Neural progenitor cell (in vitro differentiated cells): Measurements from ENCODE around the gene NELFB. TPM values are rescaled to one million over a fixed set of nuclear protein-coding genes. Genes with fewer than 3 reads are reported as not detected.
A peak's percentile ranks its signal among the peaks of the same experiment; 100 is the strongest.

ENCODE experiments used
- DNase-seq: peaks from one replicate; pipeline ENCODE4 v3.0.0-alpha.2; 2016; ENCODE audit warnings: low spot score
- H2AFZ ChIP-seq: fragments of 200-600 bp; sonication (generic); replicated peaks from 2 replicates; pipeline ENCODE4 v1.6.1; 2016; ENCODE audit warnings: antibody characterized with exemption
- H3F3A ChIP-seq: fragments of 200-600 bp; sonication (generic); 2 replicates; pipeline ENCODE4 v1.6.1; 2016; ENCODE audit warnings: antibody characterized with exemption, low read depth
- H3K27ac ChIP-seq: fragments of 200-600 bp; sonication (generic); 2 replicates; pipeline ENCODE4 v1.5.1; 2016; ENCODE audit warnings: mild to moderate bottlenecking
- H3K27me3 ChIP-seq: fragments of 200-600 bp; sonication (generic); 2 replicates; pipeline ENCODE4 v1.6.1; 2016; ENCODE audit warnings: mild to moderate bottlenecking, moderate library complexity
- H3K36me3 ChIP-seq: fragments of 200-600 bp; sonication (generic); 2 replicates; pipeline ENCODE4 v1.5.1; 2016
- H3K4me1 ChIP-seq: fragments of 200-600 bp; sonication (generic); 2 replicates; pipeline ENCODE4 v1.6.1; 2016; ENCODE audit warnings: mixed run types
- H3K4me2 ChIP-seq: fragments of 200-600 bp; sonication (generic); 2 replicates; pipeline ENCODE4 v1.6.1; 2016
- H3K4me3 ChIP-seq: fragments of 200-600 bp; sonication (generic); 2 replicates; pipeline ENCODE4 v1.5.1; 2016
- H3K79me2 ChIP-seq: fragments of 200-600 bp; sonication (generic); 2 replicates; pipeline ENCODE4 v1.6.1; 2016; ENCODE audit warnings: low read depth
- H3K9ac ChIP-seq: fragments of 200-600 bp; sonication (generic); 2 replicates; pipeline ENCODE4 v1.6.1; 2016
- H3K9me3 ChIP-seq: fragments of 200-600 bp; sonication (generic); 2 replicates; pipeline ENCODE4 v1.5.1; 2016; ENCODE audit warnings: low read depth
- H4K20me1 ChIP-seq: fragments of 200-600 bp; sonication (generic); 2 replicates; pipeline ENCODE4 v1.6.1; 2016; ENCODE audit warnings: low read depth
- H3K27ac Mint-ChIP-seq: 3 replicates; pipeline ENCODE4 v1.8.0; 2021; ENCODE audit warnings: mixed read lengths
- H3K27me3 Mint-ChIP-seq: 2 replicates; pipeline ENCODE4 v1.8.0; 2022; ENCODE audit warnings: low read depth, mild to moderate bottlenecking, inconsistent platforms, moderate library complexity, mixed read lengths; ENCODE audit not compliant: insufficient read depth
- H3K36me3 Mint-ChIP-seq: 3 replicates; pipeline ENCODE4 v1.8.0; 2021; ENCODE audit warnings: mixed read lengths
- H3K4me1 Mint-ChIP-seq: 3 replicates; pipeline ENCODE4 v1.8.0; 2021; ENCODE audit warnings: mixed read lengths
- H3K4me3 Mint-ChIP-seq: 3 replicates; pipeline ENCODE4 v1.8.0; 2021; ENCODE audit warnings: mild to moderate bottlenecking, moderate library complexity, mixed read lengths
- H3K9me3 Mint-ChIP-seq: 3 replicates; pipeline ENCODE4 v1.8.0; 2020; ENCODE audit warnings: mixed read lengths
- EZH2 ChIP-seq: fragments of 200-600 bp; sonication (generic); IDR thresholded peaks from 2 replicates; pipeline ENCODE4 v1.6.1; 2017; ENCODE audit warnings: antibody characterized with exemption, mild to moderate bottlenecking, moderate library complexity
- EZH2phosphoT487 ChIP-seq: fragments of 200-600 bp; sonication (generic); IDR thresholded peaks from 2 replicates; pipeline ENCODE4 v1.6.1; 2017; ENCODE audit warnings: antibody characterized with exemption
- total RNA-seq: library from RNA; depleted of rRNA; stranded (reverse); fragments of >200 nt; gene quantifications from 2 replicates; pipeline ENCODE4 v1.2.3, GENCODE V29; 2015; ENCODE audit warnings: low replicate concordance
- TF ChIP-seq, protein P1 (sequence below): fragments of 200-600 bp; sonication (generic); IDR thresholded peaks from 2 replicates; pipeline ENCODE4 v1.5.1; 2017; ENCODE audit warnings: antibody characterized with exemption, mild to moderate bottlenecking

The NELFB gene
- total RNA-seq, result 35.2 and 76.1 TPM in 2 replicates

DNA sequence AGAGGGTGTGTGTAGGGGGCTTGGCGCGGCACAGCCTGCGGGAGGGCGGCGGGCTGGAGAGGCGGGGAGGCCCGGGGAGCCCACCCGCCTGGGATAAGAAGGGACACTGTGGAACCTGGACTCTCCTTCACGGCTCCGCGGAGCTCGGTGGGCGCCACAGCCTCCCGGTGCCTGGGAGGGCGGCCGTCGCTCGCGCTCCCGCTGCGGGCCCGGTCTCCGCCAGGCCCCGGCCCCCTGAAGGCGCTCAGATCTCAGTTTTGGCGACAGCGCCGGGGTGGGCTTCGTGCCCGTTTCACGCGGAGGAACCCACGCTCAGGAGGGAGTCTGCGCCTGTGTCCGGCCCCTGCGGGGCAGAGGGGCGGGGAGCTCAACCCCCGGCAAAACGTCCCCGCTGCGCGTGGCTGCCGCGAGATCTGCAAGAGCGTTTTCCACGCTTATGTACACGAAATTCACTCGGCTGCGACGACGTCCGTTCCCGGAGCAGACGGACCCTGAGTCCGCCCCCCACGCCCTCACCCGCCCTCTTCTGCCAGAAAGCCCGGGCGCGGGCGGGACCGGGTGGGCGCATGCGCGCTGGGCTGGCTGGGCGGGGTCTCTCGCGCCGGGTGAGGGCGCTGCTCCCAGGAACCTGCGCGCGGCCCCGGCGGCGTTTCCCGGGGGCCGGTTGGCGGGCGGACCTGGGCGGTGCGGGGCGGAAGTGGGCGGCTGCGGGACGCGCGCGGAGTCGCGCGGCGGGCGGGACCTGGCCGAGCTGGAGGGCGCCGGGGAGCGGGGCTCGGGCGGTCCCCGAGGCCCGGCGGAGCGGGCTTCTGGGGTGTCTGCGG, at the start of gene NELFB:
Gene NELFB (plus strand): TSS at position 704 of the 824 bp plus-strand sequence.
- Histone ChIP-seq H2AFZ (peak within 1 kb of the TSS; percentile 83), H4K20me1 (peaks cover 19% of the 10 kb centered on the region), H3K4me3 (peak within 1 kb of the TSS; percentile 99), H3K9ac (peak within 1 kb of the TSS; percentile 94), H3K27me3 (peaks cover 6% of the 10 kb centered on the region), H3K36me3 (no peaks in the 10 kb centered on the region), H3K27ac (peak within 1 kb of the TSS; percentile 9), H3K4me2 (peak within 1 kb of the TSS; percentile 100), H3K9me3 (no peaks in the 10 kb centered on the region), H3F3A (peaks cover 10% of the 10 kb centered on the region), H3K79me2 (peaks cover 20% of the 10 kb centered on the region), H3K4me1 (peaks cover 31% of the 10 kb centered on the region)
- Mint-ChIP-seq H3K27me3 (peaks cover 9% of the 10 kb centered on the region), H3K27ac (peak within 1 kb of the TSS; percentile 99), H3K9me3 (no peaks in the 10 kb centered on the region), H3K4me3 (peak within 1 kb of the TSS; percentile 95), H3K36me3 (peaks cover 9% of the 10 kb centered on the region), H3K4me1 (peaks cover 27% of the 10 kb centered on the region)
- no peak for TF ChIP-seq EZH2
- TF ChIP-seq, protein P1, sequence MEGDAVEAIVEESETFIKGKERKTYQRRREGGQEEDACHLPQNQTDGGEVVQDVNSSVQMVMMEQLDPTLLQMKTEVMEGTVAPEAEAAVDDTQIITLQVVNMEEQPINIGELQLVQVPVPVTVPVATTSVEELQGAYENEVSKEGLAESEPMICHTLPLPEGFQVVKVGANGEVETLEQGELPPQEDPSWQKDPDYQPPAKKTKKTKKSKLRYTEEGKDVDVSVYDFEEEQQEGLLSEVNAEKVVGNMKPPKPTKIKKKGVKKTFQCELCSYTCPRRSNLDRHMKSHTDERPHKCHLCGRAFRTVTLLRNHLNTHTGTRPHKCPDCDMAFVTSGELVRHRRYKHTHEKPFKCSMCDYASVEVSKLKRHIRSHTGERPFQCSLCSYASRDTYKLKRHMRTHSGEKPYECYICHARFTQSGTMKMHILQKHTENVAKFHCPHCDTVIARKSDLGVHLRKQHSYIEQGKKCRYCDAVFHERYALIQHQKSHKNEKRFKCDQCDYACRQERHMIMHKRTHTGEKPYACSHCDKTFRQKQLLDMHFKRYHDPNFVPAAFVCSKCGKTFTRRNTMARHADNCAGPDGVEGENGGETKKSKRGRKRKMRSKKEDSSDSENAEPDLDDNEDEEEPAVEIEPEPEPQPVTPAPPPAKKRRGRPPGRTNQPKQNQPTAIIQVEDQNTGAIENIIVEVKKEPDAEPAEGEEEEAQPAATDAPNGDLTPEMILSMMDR, result peak; percentile 23
- DNase-seq, result peak; percentile 94

DNA sequence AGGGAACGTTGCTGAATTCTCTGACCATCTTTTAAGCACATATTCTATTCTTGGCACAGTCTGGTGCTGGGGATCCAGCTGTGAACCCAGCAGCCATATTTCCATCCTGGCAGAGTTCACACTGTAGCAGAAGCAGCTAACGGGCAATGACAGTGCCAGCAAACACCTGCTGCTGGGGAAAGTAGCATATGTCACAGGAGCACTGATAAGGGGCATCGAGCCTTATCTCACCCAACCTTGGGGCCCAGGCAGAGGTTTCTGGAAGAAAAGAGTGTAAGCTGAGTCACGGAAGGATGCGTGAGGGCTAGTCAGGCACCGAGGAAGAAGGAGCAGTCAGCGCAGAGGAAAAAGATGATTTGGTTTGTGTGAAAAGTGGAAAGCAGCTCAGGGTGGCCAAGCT, 48.5 kb upstream of the NELFB start:
- peak overlapping the region; percentile 100 for H3K4me3 ChIP-seq
- H4K20me1 ChIP-seq, result peaks cover 20% of the 10 kb centered on the region
- Mint-ChIP-seq H3K27me3 (peaks cover 17% of the 10 kb centered on the region), H3K27ac (no peak overlapping the region), H3K4me1 (peaks cover 29% of the 10 kb centered on the region), H3K9me3 (no peaks in the 10 kb centered on the region), H3K4me3 (peak overlapping the region; percentile 97), H3K36me3 (peaks cover 12% of the 10 kb centered on the region)
- no peaks in the 10 kb centered on the region for H3K9me3 ChIP-seq
- no peak for DNase-seq
- no peaks in the 10 kb centered on the region for H3K36me3 ChIP-seq
- peak overlapping the region; percentile 97 for H3K9ac ChIP-seq
- peaks cover 53% of the 10 kb centered on the region for H3K79me2 ChIP-seq
- peaks cover 18% of the 10 kb centered on the region for H3K4me1 ChIP-seq
- no peaks in the 10 kb centered on the region for H3K27me3 ChIP-seq
- peak overlapping the region; percentile 97 for H3K4me2 ChIP-seq
- H3K27ac ChIP-seq, result no peak overlapping the region
- TF ChIP-seq EZH2phosphoT487 (no peak), EZH2 (no peak)
- TF ChIP-seq, protein P1, result no peak
- no peak overlapping the region for H2AFZ ChIP-seq
- peaks cover 27% of the 10 kb centered on the region for H3F3A ChIP-seq

DNA sequence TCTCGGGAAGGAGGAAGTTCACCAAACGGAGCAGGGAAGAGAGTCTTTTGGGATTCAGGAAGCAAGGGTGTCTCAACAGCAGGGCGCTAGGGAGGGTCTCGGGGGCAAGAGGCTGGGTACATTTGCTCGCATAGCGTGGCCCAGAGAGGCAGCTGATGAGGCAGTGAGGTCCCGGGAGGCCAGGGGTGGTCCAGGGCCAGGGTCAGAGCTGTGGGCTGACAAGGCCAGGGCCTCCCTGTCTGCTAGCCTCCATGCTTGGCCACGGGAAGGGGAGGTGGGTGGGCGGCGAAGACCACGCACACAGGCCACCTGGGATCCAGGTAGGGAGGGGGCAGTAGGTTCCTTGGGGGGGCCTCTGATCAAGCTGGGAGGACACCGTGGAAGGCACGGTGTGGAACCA, 43.6 kb upstream of the NELFB start:
- H3K4me3 ChIP-seq, result no peak overlapping the region
- no peak overlapping the region for H2AFZ ChIP-seq
- H3K4me1 ChIP-seq, result peaks cover 3% of the 10 kb centered on the region
- no peak overlapping the region for H3K27ac ChIP-seq
- Mint-ChIP-seq H3K36me3 (peaks cover 12% of the 10 kb centered on the region), H3K9me3 (no peaks in the 10 kb centered on the region), H3K27ac (no peak overlapping the region), H3K4me1 (peaks cover 6% of the 10 kb centered on the region), H3K27me3 (peaks cover 5% of the 10 kb centered on the region), H3K4me3 (no peak overlapping the region)
- no peaks in the 10 kb centered on the region for H3F3A ChIP-seq
- H3K79me2 ChIP-seq, result peaks cover 9% of the 10 kb centered on the region
- no peaks in the 10 kb centered on the region for H4K20me1 ChIP-seq
- H3K9ac ChIP-seq, result no peak overlapping the region
- no peaks in the 10 kb centered on the region for H3K9me3 ChIP-seq
- DNase-seq, result no peak
- TF ChIP-seq, protein P1, result no peak
- no peak for TF ChIP-seq EZH2
- no peak for TF ChIP-seq EZH2phosphoT487
- H3K27me3 ChIP-seq, result no peaks in the 10 kb centered on the region
- no peaks in the 10 kb centered on the region for H3K36me3 ChIP-seq
- no peak overlapping the region for H3K4me2 ChIP-seq
